ENCODE data around the gene ARID5B. TPM values are rescaled to one million over a fixed set of nuclear protein-coding genes. Genes with fewer than 3 reads are reported as not detected.

ARID5B gene
- total RNA-seq, 1 experiment from 2014 or later, result 168 TPM

- H3K9me3 Mint-ChIP-seq (ENCODE audit: unreplicated experiment), result no peaks in the 10 kb centered on the region
- ChIA-PET CTCF (interaction anchor here (1.6 kb wide), 1 partner anchor 9 kb away, joined by 3 read pairs; no protein-coding TSS in a partner anchor), POLR2A (interaction anchor here (0.8 kb wide), 1 partner anchor 9 kb away, joined by 11 read pairs; no protein-coding TSS in a partner anchor)
- peaks cover 96% of the 10 kb centered on the region for H3K36me3 Mint-ChIP-seq (ENCODE audit: insufficient read depth, unreplicated experiment)
- TF ChIP-seq CTCF (IDR thresholded peaks at IDR 0.05; ENCODE audit: insufficient read depth in 1 of 2, low read depth in 1 of 2, low read length in 1 of 2, severe bottlenecking in 1 of 2, unreplicated experiment in 1 of 2), result no peak
- peak overlapping the region; percentile 18 for H3K4me3 Mint-ChIP-seq (ENCODE audit: unreplicated experiment)
- H3K27me3 Mint-ChIP-seq (ENCODE audit: insufficient read depth, unreplicated experiment), result no peaks in the 10 kb centered on the region
- no TSS peak for BruUV-seq (replicated peaks)
- peaks cover 52% of the 10 kb centered on the region for H3K4me1 Mint-ChIP-seq (ENCODE audit: low read depth, unreplicated experiment)
- DNase-seq, result no peak
- Histone ChIP-seq H3K4me1 (peaks cover 63% of the 10 kb centered on the region), H3K9me3 (no peaks in the 10 kb centered on the region), H3K27me3 (replicated peaks; ENCODE audit: control insufficient read depth, insufficient read depth, low read length) (no peaks in the 10 kb centered on the region), H3K36me3 (ENCODE audit: control insufficient read depth, insufficient read depth, low read length) (peaks cover 3% of the 10 kb centered on the region), H3K4me3 (ENCODE audit: low read depth, low read length) (no peak overlapping the region)
- H3K27ac Mint-ChIP-seq (ENCODE audit: unreplicated experiment), result peak overlapping the region; percentile 60
- intact Hi-C loops (cut with micrococcal nuclease; ENCODE audit: unreplicated experiment), result no loop called here
Observed at GRCh38 chr10:61942604-61943461, 41.3 kb downstream of the ARID5B start.

GRCh38 chr10:61943674-61944378, 42.3 kb downstream of the ARID5B start:
- BruUV-seq (replicated peaks), result TSS peak; percentile 0
- Mint-ChIP-seq H3K4me3 (ENCODE audit: unreplicated experiment) (no peak overlapping the region), H3K36me3 (ENCODE audit: insufficient read depth, unreplicated experiment) (peaks cover 96% of the 10 kb centered on the region), H3K9me3 (ENCODE audit: unreplicated experiment) (no peaks in the 10 kb centered on the region), H3K4me1 (ENCODE audit: low read depth, unreplicated experiment) (peaks cover 44% of the 10 kb centered on the region), H3K27ac (ENCODE audit: unreplicated experiment) (peak overlapping the region; percentile 60), H3K27me3 (ENCODE audit: insufficient read depth, unreplicated experiment) (no peaks in the 10 kb centered on the region)
- POLR2A ChIA-PET, result interaction anchor here (0.7 to 0.8 kb wide), 2 partner anchors 10 to 129 kb away, joined by 3 to 11 read pairs; no protein-coding TSS in a partner anchor
- Histone ChIP-seq H3K4me1 (peaks cover 54% of the 10 kb centered on the region), H3K9me3 (no peaks in the 10 kb centered on the region), H3K36me3 (ENCODE audit: control insufficient read depth, insufficient read depth, low read length) (peaks cover 3% of the 10 kb centered on the region), H3K27me3 (replicated peaks; ENCODE audit: control insufficient read depth, insufficient read depth, low read length) (no peaks in the 10 kb centered on the region), H3K4me3 (ENCODE audit: low read depth, low read length) (no peak overlapping the region)
- CTCF ChIA-PET, result no interaction called here
- DNase-seq, result no peak
- TF ChIP-seq CTCF (IDR thresholded peaks at IDR 0.05; ENCODE audit: insufficient read depth in 1 of 2, low read depth in 1 of 2, low read length in 1 of 2, severe bottlenecking in 1 of 2, unreplicated experiment in 1 of 2), result no peak
- intact Hi-C loops (cut with micrococcal nuclease; ENCODE audit: unreplicated experiment), result loop anchor here (1.0 kb wide), 1 partner anchor 8 kb away; no protein-coding TSS in a partner anchor

GRCh38 chr10:61944410-61945147, 43.1 kb downstream of the ARID5B start:
- H3K27me3 ChIP-seq (replicated peaks; ENCODE audit: control insufficient read depth, insufficient read depth, low read length), result no peaks in the 10 kb centered on the region
- H3K9me3 ChIP-seq, result no peaks in the 10 kb centered on the region
- no peak for DNase-seq
- peaks cover 36% of the 10 kb centered on the region for H3K4me1 Mint-ChIP-seq (ENCODE audit: low read depth, unreplicated experiment)
- peaks cover 54% of the 10 kb centered on the region for H3K4me1 ChIP-seq
- H3K36me3 ChIP-seq (ENCODE audit: control insufficient read depth, insufficient read depth, low read length), result peaks cover 5% of the 10 kb centered on the region
- H3K4me3 Mint-ChIP-seq (ENCODE audit: unreplicated experiment), result no peak overlapping the region
- peak overlapping the region; percentile 31 for H3K27ac Mint-ChIP-seq (ENCODE audit: unreplicated experiment)
- no TSS peak for BruUV-seq (replicated peaks)
- intact Hi-C loops (cut with micrococcal nuclease; ENCODE audit: unreplicated experiment), result loop anchor here (1.0 kb wide), 1 partner anchor 8 kb away; no protein-coding TSS in a partner anchor
- no peaks in the 10 kb centered on the region for H3K27me3 Mint-ChIP-seq (ENCODE audit: insufficient read depth, unreplicated experiment)
- ChIA-PET CTCF (no interaction called here), POLR2A (no interaction called here)
- TF ChIP-seq CTCF (IDR thresholded peaks at IDR 0.05; ENCODE audit: insufficient read depth in 1 of 2, low read depth in 1 of 2, low read length in 1 of 2, severe bottlenecking in 1 of 2, unreplicated experiment in 1 of 2), result no peak
- no peak overlapping the region for H3K4me3 ChIP-seq (ENCODE audit: low read depth, low read length)
- peaks cover 96% of the 10 kb centered on the region for H3K36me3 Mint-ChIP-seq (ENCODE audit: insufficient read depth, unreplicated experiment)
- no peaks in the 10 kb centered on the region for H3K9me3 Mint-ChIP-seq (ENCODE audit: unreplicated experiment)

Measured in Caco-2 (cell line).